DMS79 (cell line): ENCODE measurements around the gene BHLHE41.

Experiments
- DNase-seq: peaks from one replicate; lab custom pipeline; 2025; lab: John Stamatoyannopoulos, UW

Gene BHLHE41

DNA sequence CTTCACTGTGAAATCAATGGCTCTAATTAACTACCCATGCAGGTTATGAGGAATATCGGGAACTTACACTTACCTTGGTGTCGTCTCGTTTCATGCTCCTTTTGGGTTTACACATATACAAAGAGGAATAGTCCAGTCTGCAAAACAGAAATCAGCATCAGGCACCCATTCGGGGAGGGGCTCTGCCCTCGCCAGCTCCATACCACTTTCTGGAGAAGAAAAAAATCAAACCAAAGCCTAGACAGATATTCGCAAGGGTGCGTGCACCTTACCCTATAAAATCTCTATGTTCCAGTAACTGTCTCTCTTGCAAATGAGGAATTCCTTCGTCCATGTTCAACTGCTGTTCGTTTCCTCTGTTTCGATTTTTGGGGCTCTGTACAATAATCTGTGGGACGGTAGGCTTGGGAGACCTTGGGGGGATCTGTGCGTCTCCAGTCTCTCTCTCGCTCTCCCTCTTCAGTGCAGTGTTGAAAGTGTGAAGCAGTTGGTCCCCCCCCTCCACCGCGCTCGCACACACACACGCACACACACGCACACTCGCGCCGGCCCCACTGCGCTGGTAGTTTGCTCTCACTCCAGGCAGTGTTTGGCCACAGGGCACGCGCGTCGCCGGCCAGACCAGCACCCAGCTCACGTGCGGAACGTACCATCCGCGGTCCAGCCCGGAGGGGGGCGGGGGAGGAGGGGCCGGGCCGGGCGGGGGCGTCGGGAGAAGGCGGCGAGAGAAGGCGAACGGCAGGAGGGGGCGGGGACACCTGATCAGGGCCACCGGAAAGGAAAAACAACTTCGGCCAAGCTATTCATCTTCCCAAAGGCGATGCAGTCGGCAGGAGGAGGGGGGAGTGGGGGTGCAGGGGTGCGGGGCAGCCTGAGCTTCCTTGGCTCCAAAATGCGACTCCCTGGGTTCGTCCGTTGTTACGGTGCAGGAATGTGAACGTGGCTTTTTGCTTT, at the start of gene BHLHE41:
Gene BHLHE41, minus strand, starts transcription at position 592 of the 954 bp plus-strand sequence. Its CDS starts 258 bp downstream, at position 334.
- DNase-seq, result no peak

DNA sequence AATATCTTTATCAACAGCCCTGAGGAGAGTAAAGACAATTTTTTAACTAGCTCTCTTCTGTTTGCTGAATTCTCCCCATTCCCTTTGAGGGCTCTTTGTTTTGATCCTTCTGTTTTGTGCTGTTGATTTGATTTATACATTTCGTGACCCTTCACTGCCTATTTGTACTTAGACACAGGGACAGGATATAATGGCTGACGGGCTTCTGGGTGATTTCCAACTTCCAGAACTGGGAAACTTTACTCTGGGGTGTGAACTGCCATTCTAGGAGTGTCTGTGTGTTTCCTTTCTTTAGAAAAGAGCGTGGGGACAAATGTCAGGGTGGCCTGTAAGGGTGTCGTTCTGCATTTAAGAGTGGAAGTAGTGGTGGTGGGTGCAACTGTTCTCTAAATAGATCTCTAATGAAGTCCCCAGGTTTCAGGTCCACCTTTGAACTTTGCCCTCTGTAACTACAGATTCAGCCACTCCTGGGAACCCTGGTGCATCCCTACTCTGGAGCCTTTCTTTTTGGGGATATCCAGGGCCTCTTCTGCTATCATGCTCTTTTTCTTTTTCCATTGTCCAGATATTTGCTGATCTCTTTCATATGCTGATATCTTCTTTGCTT, 48.2 kb upstream of the BHLHE41 start:
- no peak for DNase-seq

DNA sequence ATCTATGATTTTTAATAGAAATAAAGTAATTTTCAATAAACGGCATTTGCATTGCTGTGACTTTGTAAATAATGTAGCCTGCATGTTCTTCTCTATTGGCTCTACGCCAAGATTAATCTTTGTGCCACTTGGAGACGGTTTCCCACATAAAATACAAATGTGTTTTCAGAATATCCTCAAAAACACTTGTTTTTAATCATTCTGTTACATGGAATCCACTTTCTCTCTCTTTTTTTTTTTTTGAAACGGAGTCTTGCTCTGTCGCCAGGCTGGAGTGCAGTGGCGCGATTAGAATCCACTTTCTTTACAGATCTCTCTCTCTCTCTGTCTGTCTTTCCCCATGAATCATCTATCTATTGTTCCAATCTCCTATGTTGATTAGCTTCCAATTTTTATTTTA, 47.7 kb upstream of the BHLHE41 start:
- DNase-seq, result no peak

DNA sequence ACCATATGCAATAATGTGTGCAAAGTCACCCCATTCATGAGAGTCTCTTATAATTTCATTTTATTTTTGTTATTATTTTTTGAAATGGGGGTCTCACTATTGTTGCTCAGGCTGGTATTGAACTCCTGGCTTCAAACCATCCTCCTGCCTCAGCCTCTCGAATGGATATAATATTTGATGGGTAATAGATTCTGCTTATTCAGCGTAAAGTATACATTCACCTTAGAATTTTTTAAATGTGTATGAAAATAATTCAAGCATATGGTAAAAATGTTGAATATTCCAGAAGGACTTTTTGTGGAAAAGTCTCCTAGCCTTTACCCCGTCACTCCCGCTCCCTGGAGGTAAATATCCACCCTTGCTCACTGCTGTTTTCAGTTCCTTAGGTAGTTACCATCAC, 47.2 kb upstream of the BHLHE41 start:
- DNase-seq, result no peak

DNA sequence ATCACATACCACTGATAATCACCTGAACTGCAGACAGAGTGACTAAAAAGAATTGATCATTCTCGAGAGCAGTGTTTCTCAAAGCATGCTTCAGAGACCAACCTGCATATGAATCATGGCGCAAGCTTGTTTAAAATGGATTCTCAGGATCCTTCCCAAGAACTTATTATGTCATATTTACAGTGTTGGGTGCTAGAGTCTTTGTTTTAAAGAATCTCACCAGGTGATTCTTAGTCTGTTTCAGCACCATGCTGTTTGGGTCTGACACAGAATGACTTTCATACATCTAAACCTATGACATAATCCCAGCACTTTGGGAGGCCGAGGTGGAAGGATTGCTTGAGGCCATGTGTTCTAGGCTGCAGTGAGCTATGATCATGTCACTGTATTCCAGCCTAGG, 39.3 kb upstream of the BHLHE41 start:
- DNase-seq, result no peak

DNA sequence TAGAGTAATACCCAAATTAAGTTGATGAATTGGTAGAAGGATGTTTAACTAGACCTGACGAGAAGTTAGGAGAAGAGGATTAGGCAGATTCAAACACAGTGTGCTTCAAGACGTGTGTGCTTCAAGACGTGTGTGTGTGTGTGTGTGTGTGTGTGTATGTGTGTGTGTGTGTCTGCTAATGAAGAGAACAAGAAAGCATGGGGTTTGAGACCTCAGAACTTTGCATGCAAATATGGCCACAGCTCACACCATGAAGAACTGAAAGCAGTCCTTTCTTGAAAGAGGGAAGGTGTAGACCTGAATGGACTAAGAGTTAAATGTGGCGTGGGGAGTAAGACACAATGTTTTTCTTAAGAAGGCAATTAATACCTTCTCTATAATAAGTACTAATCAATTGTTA, 38.1 kb upstream of the BHLHE41 start:
- DNase-seq, result no peak

DNA sequence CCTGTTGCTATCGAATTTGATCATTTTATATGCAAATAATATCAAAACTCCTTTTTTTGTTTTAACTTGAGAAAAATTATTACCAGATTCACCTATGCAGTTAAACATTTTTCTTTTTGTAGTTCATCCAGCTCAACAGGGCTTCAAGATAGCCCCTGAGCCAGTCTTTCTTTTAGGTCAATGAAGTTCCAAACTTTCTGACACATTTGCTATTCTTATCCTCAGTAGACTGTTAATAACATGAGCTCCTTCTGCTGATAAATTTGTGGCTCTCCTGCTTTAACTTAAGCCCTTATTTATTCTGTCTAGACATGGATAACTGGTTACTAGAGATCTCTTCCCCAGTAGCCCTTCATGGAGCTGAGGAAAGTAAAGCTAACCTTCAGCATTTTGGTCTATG, 37.3 kb upstream of the BHLHE41 start:
- DNase-seq, result no peak

DNA sequence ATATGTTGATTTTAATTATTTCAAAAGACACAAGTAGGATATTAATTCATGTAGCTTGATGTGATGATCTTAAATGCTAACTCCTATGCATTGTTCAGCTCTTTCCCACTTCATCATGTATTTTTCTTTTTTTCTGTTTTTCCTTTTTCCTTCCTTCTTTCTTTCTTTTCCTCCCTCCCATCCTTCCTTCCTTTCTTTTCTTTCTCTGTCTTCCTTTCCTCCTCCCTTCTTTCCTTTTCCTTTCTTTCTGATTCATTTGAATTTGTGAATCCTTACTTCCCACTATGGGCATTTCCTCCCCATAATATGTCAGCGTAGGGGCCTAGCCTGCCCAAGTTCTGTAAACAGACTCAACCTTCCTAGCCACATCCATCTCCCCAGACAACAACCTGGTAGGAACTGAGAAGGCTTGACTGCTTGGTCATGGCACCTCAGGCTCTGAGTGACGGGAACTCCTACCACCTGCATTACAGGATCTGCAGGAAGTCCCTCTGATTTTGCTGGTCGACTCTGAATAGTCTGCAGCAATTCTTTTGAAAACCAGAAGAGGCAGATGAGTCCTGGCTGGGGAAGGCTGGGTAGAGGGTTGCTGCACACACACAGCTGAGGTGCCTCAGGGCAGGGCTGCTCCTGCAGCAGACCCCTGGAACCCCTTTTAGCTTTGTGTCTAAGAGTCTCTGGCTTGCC, 33.4 kb upstream of the BHLHE41 start:
- no peak for DNase-seq

DNA sequence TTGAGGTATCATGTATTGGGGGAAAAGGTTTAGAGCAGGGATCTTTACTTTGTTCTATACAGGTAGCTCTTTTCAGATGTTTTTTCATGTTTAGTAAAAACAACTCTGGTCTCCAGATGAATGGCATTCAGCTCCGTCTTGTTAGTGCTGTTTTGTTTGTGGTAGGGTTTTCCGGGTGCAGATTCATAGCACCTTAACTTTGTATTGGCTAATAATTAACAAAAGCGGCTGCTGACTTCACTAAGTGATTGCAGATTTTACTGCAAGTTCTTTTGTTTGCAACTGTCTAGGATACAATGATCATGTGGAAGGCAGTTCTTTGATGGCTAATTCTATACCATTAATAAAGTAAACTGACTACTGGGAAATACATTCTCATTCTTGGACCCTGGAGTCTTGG, 32.2 kb upstream of the BHLHE41 start:
- DNase-seq, result no peak

DNA sequence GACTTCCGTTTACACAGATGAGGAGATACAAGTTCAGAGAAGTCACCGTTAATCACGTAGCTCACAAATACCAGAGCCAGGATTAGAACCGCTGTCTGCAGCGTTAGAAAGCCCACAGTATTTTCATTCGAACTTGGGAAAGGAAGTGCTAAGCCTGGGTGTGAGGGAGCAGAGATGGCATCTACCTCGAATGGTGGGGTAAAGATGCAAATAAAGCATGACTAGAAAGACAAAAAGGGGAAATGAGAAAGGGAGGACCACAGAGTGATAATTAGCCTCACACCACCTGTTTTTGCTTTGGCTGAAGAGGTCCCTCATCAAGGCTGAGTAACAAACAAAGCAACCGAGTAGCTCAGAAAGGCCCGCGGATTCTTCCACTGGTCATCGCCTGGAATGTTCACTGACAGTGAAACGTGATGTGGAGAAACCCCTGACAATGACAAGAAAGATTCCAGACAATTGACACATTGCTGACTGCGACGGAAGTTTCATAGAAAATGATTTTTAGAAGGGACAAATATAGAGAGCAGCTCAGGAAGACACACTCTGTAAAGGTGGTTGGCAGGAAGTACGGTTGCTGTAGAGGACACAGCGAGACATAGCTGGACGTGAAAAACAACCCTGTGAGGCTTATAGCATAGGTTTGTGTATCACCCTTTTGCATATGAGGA, 31.5 kb upstream of the BHLHE41 start:
- no peak for DNase-seq

DNA sequence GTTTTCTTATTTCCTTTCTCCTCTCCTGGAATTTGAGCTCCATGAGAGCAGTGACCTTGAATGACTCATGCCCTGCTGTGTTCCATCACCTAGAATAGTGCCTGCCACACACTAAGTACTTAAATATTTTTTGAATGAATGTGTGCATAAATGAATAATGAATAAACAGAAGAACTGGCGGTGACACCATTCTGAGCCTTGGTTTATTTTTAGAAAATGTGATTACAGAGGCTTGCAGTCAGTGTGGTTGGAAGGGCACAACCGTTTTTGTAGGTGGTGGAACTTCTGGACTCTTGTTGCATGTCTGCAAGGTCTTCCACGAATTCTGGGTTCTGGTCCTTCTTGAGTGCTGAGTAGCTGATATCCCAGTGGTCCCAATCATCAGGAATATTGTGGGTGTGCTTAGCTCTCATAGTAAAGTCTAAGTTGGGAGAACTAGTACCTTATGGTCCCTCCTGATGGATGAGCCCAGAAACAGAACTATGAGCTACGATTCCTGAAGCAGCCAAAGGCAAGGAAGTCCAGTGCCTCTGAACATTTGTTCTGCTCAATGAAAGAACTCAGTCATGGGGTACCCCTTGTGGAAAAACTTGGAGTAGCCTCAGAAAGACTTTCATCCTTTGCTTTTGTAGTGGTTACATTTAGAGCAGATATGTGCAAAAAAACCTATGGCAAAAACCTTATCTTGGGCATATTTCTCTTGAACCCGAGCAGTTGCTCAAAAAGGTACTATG, 28.8 kb upstream of the BHLHE41 start:
- DNase-seq, result no peak

DNA sequence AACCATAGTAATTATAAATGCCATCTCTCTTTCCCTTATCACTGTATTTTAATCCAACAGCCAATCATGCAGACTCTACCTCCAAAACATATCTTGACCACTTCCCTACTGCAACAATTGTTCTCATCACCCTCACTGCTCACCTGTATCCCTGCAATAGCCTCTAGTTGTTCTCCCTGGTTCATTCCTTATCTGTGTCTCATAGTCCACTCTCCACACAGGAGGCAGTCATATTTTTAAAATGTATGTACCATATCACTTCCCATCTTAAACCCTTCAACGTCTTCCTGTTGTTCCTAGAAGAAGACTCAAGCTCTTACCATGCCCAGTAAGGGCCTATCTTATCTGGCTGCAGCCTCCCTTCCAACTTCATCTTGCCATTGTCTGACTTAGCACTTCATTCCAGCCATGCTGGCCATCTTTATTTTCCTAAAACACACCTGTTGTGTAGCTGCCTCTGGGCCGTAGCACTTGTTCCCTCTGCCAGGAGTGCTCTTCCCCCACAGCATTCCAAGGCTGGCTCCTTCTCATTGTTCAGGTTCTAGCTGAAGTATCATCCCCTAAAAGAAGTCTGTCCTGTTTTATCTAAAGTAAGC, 27.8 kb upstream of the BHLHE41 start:
- DNase-seq, result no peak

DNA sequence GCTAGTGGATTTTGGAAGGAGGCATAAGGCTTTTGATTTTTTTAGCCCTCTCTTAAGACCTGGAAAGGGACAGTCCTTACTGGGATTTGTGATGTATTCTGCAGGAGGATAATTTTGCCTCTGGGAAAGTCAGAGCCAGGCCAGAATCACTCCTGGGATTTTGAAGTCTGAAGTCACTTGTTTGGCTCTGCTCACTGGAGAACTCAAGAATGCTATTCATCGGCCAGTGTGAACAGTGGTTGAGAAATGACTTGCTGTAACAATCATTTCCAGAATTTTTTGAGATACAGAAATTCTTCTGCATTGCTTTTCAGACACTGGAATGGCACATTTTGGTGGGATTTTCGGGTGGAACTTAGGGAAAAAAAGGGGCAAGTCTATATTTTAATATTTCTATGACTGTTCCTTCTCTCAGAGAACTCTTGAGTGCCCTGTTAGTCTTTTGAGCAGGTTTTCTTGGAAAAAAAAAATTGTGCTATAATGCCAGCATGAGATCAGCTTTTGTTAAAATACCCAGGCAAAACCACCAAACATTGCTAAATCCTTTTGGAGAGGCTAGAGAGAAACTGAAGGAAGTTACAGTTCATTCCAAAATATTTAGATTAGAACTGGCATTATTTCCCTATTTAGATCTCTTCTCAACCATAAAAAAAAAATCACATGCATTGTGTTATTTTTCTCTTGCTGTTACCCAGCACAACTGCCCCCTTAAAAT, 26.1 kb upstream of the BHLHE41 start:
- no peak for DNase-seq

DNA sequence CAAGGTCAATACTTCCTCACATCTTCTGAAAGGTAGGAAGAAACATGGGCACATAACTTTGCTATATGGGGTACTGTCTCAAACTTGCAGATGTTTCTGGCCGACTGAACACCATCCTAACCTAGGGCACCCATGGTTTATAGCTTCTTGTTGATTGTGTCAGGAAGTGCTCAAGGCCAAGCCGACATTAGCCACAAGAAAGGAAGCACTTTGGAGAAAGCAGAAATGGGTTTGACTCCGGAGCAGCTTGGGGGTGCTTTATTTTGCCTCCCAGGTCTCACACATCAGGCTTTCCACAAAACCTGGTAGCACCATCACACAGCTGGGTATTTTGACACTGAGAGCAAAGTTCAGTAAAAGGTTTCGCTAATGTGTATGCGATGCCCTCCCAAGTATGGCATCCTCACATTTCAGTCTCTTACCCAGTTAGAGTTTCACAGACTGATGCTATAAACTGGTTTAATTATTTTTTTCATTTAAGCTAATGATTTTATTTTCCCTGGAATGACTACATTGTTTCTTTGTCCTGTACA, 25.2 kb upstream of the BHLHE41 start:
- DNase-seq, result no peak

DNA sequence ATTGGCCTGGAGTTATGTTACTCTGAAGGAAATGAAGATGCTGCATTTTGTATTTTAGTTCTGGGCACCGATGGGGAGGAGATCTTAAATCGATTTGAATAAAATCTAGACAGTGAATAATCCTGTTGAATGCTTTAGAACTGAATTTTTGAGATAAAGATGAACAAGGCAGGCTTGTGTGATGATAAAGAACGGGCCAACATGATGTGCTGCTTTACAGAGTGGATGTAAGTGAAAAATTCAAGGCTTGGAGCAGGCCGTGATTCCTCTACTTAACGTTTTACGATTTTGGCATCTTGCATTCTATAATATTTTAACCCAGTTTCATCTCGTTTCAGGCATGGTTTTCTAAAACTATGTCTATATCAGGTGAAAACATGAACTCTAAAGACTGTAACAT, 23.5 kb upstream of the BHLHE41 start:
- no peak for DNase-seq

DNA sequence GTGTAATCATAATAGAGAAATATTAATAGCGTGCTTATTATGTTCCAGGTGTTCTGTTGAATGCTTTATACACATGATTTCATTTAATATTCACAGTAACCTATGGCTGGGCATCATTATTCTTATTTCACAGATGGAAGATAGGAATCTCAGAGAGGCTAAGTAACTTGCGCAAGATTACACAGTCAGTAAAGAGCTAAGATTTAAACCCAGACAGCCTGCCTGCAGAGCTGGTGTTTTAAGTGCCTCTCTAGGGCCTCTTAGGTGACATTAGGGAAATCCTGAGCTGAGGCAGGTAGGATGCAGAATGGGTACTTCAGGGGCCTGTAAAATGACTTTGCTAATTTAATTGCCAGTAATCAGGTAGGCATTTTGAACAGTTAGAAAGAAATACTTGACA, 18.5 kb upstream of the BHLHE41 start:
- no peak for DNase-seq

DNA sequence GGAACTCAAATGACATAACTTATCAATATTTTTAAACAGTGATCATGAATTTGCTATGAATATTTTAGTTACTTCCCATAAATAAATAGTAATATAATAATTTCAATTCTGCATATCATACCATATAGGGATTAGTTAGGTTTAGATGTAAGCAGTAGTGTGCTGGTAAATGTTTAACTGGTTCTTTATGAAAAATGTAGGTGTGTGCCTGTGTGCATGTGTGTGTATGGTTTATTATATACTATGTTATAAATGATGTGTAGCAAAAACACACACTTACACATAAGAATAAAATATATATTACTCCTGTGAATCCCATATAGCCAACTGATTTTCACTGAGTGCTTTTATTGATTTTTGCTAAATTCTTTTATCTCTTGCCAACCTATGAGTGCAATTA, 14.0 kb upstream of the BHLHE41 start:
- DNase-seq, result no peak

DNA sequence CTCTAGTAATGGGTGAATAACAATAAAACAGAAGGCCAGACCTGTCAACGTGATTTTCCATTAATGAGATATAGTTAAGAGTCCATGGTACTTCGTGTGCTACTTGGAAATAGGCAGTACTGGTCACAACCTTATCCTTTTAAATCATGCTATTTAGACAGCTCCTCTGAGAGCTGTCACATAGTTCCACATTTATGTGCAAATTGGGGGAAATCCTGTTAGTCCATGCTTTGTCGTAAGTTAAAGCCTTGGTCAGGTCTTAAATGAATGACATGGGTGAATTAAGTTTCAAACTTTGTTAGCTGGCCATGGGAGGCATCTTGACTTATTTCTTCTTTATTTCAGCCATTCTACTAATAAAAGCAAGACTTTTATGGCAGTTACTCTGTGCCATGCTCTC, 11.9 kb upstream of the BHLHE41 start:
- DNase-seq, result no peak

DNA sequence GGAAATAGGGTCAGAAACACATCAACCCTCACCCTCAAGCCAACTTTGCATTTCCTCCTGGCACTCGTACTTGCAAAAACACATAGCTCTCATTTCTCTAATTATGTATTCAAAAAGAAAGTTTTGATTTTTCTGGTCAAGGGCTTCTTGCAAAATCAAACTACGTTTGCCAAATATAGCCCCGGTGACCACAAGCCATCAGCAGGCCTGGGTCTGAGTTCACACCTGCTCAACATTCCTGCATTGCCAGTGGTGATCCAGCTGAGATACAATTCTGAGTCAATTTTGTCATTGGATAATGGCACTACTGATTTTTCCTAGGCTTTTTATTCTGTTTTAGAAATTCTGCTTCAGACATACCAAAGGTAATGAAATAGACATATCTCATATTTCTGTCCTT, 10.7 kb upstream of the BHLHE41 start:
- DNase-seq, result no peak

DNA sequence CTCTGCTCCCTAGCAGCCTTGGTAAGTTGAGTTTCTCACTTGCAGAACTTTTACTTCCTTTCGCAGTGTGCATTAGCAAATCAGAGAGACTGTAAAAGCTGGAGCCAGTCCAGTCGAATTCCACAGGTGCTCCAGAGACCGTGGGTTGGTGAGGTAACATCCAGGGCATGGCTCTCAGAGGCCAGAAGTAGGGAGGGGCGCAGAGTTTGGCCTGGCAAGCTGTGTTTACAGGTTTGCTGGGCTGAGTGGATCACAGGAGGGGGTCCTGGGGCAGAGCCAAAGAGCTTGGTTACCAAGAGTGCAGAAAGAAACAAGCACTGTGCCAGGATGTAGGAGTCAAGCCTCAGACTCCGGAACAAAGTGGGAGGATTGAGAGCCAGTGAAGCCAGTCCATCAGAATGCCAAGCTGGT, 10.2 kb upstream of the BHLHE41 start:
- DNase-seq, result peak; percentile 69
